Hematopoietic multipotent progenitor cell treated with erythropoietin and hydrocortisone succinate and interleukin-3 and kit ligand, for 17 days (in vitro differentiated cells): ENCODE results near the gene FAM78A.
"Not testable (repeated sequence)": the region's sequence is repeated elsewhere in the genome, so short reads cannot be mapped to it uniquely, and the experiment has no call there.

Source experiments
- DNase-seq: peaks from one replicate; pipeline ENCODE4 v3.0.0-alpha.2; 2015; ENCODE audit warnings: low spot score

The FAM78A gene

GRCh38 chr9:131236761-131237160 is 39.5 kb downstream of the FAM78A start:
- no peak for DNase-seq

GRCh38 chr9:131236161-131236560 is 40.1 kb downstream of the FAM78A start:
- DNase-seq = no peak

GRCh38 chr9:131235480-131235851 is 40.8 kb downstream of the FAM78A start:
- DNase-seq = no peak

GRCh38 chr9:131234799-131235479 is 41.4 kb downstream of the FAM78A start:
- DNase-seq = no peak

DNA sequence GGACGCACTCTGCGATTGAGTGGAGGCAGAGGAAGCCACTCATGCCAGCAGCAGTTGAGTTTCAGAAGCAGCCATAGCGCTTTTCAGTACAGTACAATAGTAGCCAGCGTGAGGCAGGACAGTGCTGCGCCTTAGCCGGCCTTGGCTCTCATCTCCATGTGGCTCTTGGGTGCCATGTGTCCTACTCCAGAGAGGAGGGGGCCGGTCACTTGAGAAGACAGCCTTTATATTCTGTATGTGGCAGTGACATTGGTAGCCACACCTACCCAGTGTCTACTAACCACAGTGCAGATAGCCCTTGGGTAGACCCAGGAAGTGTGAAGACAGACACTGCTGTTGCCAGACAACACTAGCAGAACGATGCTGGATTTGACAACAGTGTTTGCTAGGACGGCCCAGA is 42.3 kb downstream of the FAM78A start:
- no peak for DNase-seq

DNA sequence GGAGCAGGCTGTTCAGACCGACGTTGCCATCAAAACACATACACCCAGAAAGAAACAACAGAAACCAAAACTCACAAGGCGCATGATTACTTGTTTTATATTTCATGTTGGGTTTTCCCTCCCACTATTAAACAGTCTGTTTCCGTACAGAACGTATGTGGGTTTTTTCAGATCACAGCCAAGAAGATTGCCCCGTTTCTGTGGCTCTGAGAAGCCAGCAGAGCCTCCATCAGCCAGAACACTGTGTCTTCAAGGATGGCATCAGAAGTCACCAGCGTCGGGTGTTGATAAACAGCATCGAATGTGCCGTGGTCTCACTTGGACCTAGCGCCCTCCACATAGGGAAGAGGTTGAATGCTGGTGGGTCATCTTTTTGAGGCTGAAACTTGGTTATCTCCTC is 42.8 kb downstream of the FAM78A start:
- no peak for DNase-seq

GRCh38 chr9:131228988-131229387 is 47.3 kb downstream of the FAM78A start:
- no peak for DNase-seq

DNA sequence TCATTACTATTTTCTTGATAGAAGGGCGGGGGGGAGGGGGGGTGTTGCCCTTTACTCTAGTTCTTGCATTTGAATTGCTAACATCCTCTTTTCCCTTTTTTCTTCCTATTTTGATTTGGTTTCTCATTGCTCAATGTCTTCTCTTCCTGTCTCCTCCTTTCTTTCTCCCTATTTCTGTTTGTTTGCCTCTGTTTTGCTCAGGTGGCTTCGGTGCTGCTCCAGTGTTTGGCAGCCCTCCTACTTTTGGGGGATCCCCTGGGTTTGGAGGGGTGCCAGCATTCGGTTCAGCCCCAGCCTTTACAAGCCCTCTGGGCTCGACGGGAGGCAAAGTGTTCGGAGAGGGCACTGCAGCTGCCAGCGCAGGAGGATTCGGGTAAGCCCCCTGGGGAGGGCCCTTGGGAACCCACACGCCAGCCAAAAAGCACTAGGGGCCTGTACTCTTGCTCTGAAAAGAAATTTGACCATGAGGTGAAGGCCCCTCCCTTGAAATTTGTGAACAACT is 48.3 kb downstream of the FAM78A start:
- DNase-seq = no peak

- no peak for DNase-seq
Measured at GRCh38 chr9:131227112-131227958, 49.0 kb downstream of the FAM78A start.

DNA sequence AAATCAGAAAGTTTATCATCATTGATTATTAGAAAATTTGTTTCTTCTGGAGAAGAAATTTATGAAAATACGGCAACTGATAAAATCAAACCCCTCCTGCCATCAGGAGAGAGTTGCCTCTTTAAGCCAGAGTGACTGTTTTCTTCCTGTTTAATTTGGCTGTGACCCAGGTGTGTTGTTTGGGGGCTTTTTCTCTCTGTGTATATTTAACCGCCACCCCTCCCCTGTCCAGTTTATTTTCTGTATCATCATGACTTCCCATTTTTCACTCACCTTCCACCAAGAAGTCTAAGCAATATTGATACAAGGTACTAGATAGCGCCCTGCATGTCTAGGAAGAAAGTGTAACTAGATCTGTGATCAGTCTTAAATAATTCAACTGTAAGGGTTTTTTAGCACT is 50.1 kb downstream of the FAM78A start:
- no peak for DNase-seq

DNA sequence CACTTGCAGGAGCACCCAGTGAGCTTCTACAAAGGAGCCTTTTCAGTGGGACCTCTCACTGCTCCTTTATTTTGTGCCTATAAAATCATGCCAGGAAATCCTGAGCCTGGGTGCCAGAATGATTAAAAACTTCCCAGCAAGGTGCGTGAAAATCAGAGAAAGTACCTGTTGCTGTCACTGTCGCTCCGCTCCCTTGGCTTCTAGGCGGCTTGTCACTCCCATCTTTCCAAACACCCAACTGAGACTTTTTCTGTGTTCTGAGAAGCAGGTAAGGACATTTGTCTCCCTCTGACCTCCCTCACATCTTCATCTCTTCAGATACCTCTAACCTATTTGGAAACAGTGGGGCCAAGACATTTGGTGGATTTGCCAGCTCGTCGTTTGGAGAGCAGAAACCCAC is 53.9 kb downstream of the FAM78A start:
- no peak for DNase-seq

GRCh38 chr9:131220485-131220884 is 55.8 kb downstream of the FAM78A start:
- no peak for DNase-seq

DNA sequence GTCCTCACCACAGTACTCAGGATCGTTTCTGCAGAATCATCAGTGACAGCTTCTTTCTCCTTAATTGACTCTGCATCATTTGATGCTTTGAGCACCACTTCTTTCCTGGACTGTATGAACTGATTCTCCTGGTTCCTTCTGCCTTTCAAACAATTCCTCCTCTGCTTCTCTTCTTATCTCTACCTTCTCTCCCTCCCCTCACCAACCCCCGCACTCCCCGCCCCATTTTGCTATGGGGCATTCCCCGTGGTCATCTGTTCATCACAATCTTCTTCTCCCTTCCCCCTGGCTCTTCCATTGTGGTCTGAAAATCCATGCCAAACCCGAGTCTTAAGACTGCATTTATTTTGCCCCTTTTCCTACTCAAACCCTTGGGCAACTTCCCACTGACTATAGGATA is 57.9 kb downstream of the FAM78A start:
- DNase-seq = no peak

DNA sequence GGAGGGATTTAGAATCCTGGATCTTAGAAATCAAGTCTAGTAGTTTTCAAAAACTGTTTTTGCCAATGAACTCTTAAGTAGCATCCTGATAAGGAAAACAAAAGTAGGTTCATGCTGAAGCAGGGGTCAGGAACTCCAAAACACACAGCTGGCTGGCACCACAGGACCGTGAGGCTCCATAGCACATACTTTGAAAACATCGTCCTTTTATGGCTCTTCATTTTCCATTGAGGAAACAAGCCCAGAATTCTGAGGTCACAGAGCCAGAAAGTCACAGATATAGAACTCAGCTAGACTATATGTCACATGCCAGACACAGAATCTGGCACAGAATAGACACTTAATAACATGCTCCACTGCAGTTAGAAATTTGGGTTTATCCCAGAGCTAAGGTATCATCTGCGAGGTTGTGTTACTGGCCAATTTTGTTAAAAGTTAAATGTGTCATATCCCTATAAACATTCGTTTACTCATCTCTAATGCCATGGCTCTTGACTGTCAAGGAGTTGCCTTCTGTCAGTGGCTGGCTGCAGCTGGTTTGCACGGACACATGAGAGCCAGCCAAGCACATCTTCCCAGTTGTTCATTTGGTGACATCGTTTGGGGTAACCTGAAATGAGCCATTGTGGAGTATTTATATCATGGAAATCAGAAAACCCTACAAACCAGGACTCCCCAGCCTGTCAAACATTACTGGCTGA is 58.8 kb downstream of the FAM78A start:
- no peak for DNase-seq

DNA sequence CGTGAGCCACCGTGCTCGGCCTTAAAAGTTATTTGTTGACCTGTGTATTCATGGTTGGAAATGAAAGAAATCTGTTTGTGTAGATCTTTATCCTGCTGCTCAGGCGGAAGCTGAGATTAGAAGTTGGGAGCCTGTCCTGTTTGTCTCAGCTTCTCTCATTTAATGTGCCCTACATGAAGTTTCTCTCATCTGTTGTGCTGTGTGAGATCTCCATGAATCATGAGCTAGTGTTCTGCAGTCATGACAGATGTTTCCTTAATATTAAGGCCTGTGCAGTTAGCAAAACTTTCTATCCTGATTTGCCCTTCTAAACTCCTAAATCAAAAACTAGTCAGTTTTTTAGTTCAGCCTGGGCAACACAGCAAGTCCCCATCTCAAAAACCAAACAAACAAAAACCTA is 59.5 kb downstream of the FAM78A start:
- DNase-seq = no peak

DNA sequence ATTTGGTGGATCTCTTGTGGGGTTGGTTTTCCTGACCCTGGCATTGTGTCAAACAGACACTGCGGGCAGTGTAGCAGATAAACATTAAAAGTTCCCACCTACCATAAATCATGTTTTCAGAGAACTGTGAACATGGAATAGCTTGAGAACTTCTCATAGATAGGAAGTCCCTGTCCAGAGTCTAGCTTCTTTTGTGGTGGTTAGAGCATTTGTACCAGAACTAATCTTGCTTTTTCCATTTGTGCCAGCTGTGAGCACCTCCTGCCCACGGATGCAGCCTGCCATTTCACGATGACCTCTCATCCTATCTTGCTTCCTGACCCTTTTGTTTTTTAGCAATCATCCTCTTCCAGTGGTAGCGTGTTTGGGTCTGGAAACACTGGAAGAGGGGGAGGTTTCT is 61.4 kb downstream of the FAM78A start:
- DNase-seq = no peak

DNA sequence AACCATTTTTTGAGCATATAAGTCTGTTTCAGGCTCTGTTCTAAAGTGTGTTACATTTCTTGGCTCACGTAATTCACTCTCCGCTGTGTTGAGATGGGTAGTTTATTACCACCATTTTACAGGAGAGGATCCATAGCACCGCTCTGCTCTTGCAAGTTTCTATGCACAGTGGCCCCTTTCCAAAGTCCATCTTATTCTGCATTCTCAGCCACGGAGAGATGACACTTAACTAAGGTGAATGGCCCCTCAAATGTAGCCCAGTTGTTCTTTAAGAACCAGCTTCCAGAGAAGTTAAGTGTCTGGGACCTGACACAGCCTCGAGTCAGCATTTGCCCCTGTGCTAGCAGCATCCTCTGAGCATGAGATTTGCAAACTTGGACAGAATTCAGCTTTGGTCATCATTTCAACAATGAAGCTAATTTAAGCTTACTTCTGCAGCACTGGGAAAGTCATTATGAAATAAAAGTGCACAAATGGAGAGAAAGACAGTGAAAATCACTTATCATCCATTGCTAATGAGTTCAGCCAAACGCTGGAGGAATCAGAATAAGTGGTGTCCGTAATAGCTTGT is 61.9 kb downstream of the FAM78A start:
- DNase-seq = no peak

DNA sequence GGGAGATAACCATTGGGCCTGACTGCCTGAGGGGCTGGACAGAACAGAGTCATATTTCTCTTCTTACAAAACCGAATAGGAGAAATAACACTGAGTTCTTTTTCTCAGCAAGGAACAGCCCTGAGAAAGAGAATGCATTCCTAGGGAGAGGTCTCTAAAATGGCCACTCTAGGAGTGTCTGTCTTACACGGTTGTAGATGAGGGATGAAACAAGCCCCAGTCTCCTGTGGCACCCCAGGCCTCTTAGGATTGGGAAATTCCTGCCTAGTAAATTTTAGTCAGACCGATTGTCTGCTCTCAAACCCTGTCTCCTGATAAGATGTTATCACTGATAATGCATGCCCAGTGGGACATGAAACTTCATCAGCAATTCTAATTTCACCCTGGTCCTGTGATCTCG is 64.4 kb downstream of the FAM78A start:
- not testable (repeated sequence) for DNase-seq
